ENCODE data around the gene CABP2. TPM values are rescaled to one million over a fixed set of nuclear protein-coding genes. Genes with fewer than 3 reads are reported as not detected.
"Not testable (repeated sequence)": the region's sequence is repeated elsewhere in the genome, so short reads cannot be mapped to it uniquely, and the experiment has no call there.

The CABP2 gene
- polyA plus RNA-seq, 3 donors: not detected

DNA sequence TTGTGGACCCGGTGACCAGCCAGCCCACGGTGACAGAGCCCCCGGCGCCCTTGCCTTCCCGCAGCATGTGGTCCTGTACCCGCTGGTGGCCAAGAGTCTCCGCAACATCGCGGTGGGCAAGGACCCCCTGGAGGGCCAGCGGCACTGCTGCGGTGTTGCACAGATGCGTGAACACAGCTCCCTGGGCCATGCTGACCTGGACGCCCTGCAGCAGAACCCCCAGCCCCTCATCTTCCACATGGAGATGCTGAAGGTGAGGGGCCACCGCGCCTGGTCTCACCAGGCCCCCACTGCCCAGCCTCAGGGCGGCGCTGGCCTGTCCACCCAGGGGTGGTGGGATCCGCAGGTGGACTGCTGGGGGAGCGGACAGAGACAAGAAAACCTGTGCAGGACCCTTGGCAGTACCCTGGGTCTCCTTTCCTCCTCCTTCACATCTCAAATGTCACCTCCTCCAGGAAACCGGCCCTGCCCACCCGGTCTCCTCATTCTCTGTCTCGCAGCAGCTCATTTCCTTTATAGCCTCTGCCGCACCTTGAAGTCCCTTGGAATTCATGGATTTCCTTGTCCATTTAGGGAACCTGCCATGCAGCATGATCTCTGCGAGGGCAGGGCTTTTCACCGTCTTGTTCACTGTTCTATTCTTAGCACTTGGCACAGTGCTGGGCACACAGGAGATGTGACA, 33.9 kb downstream of the CABP2 start:
- 86 to 90% (median 87%) methylated on average over 20 to 25 of the region's 25 CpGs for WGBS, 3 donors
- H3K27ac ChIP-seq (ENCODE audit: low read depth, low read length): no peak overlapping the region

DNA sequence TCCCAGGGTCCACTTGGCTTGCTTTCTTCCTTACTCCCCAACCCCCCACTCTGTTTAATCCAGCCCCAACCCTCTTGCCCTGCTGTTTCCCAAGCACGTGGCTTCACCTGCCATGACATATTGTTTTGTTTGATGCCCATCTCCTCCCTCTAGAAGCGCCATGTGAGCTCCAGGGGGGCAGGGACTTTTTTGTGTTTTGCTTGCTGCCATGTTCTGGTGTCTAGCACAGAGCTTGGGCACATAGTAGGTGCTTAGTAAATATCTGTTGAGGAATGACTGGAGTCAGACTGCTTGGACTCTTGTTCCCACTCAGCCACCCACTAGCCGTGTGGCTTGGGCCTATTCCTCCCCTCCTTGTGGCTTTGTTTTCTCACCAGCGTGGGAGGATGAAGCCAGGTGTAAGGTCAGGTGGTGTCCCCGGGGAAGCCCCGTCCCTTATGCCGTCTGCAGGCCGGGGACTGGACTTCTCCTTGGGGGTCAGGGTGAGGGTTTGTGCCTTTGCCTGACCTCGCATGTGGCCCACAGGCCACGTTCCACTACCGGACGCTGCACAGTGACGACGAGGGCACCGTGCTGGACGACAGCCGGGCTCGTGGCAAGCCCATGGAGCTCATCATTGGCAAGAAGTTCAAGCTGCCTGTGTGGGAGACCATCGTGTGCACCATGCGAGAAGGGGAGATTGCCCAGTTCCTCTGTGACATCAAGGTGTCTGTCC, 36.6 kb downstream of the CABP2 start:
- 83 to 89% (median 85%) methylated on average over 20 of the region's 20 CpGs for WGBS, 3 donors
- H3K27ac ChIP-seq (ENCODE audit: low read depth, low read length): no peak overlapping the region

DNA sequence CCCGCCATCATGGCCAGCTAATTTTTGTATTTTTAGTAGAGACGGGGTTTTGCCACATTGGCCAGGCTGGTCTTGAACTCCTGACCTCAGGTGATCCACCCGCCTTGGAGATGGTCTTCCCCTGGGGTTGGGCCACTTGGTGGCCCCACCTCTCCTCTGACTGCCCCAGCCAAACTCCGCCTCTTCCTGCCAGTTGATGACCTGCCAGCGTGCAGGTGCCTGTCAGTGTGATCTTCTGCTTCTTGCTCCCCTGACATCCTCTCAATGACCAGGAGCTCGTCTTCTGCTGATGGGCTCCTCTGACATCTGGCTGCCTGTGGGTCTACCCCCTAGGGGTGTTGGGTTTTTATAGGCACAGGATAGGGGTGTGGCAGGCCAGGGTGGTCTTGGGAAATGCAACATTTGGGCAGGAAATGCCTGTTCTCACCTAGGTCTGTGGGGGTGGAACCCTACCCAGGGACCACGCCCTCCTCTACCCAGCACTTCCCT, 37.3 kb downstream of the CABP2 start:
- H3K27ac ChIP-seq (ENCODE audit: low read depth, low read length): not testable (repeated sequence)
- WGBS, 3 donors: 72 to 80% (median 77%) methylated on average over 7 of the region's 7 CpGs

DNA sequence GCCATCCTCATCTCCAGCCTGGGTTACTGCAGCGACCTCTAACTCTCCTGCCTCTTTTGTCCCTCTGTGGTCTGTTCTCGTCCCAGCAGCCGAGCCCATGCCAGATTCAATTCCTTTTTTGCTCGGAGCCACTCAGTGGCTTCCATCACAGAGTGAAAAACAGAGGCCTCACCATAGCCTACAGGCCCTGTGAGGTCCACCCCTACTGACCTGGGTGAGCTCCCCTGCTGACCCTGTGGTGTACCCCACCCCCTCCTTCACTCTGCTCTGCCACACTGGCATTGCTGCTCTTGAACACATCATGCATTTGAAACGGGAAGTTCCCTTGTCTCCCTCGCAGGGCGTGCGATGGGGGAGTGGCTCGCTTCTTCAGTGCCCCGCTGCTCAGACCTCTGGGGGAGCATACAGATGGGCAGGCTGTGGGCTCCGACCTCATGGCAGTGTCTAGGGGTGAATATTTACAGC, 38.4 kb downstream of the CABP2 start:
- WGBS, 3 donors: 49 to 84% (median 61%) methylated on average over 11 of the region's 11 CpGs
- H3K27ac ChIP-seq (ENCODE audit: low read depth, low read length): no peak overlapping the region

DNA sequence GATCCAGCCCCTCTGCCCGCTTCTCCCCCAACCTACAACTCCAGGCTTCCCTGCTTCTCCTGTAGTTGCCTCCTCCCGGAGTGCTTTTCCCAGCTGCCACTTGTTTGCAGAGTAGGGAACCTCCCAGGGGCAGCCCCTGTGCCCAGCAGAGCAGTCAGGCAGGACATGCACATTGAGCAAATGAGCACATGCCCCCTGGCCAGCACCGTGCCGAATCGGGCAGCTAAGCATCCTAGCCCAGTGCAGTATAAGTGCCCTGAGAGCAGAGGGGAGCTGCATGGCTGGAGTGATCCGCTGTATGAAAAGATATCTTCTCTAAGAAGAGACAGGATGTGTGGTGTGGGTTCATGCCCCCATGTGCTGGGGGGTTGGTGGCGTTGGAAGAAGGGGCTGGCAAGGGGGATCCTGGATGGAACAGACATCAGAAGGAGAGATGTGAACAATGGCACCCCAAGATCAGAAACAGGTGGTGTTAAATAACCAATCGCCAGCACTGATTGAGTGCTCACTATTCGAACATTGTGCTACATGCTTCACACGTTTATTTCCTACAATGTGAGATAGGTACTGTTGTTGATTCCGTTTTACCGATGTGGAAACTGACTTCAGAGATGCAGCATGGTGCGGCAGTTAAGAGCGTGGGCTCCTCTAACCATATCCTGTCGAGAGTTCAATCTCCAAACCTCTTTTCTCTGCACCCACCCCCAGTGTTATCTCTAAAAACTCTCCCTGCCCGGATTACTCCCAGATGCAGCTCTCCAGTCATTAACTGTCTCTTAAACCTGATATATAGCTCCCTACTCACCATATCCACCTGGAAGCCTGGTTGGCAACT, 39.2 kb downstream of the CABP2 start:
- no peak overlapping the region for H3K27ac ChIP-seq (ENCODE audit: low read depth, low read length)
- WGBS, 3 donors: 83 to 84% (median 84%) methylated on average over 16 of the region's 16 CpGs

DNA sequence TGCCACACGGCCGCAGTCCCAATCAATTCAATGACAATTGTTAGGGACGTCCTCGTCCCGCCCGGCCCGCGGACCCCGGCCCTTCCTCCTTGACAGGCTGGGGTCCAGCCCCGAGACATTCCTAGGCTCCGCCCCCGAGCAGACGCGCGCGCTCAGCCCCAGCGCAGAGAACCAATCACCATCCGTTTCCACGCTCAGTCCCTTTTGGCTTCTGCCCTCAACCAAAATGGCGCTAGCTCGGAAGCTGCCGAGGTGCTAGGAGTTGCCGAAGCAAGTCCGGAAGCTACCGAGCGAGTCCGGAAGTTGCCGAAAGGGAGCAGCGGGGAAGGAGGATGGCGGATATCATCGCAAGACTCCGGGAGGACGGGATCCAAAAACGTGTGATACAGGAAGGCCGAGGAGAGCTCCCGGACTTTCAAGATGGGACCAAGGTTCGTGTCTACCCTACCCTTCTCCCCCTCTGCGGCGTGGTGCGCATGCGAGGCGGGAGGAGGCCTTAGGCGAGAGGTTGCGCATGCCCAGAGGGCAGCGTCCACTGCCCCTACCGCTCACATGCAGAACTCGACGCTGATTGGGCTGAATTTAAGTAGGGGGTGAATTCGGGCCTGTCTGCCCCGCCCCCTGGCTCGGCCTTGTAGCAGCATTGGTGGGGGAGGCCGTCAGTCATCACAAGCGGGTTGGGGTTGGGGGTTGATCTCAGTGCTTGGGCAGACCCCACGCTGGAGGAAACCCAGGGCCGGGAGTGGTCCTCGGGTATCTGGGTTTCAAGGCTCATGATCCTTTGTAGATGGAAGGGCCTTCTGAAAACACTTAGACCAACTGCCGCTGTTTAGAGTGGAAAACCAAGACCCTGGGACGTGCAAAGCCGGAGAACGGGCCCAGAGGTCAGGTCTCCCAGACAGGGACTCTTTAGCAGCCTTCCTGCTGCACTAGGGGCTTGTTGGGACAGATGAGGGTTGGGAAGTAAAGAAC, 40.1 kb downstream of the CABP2 start, which contains the start of gene AIP:
Gene AIP (plus strand): TSS at position 200 of the 972 bp plus-strand sequence. CDS start 133 bp downstream, at position 333.
- no peak within 1 kb of the TSS for H3K27ac ChIP-seq (ENCODE audit: low read depth, low read length)
- 10 to 11% (median 10%) methylated on average over 60 of the region's 60 CpGs for WGBS, 3 donors

DNA sequence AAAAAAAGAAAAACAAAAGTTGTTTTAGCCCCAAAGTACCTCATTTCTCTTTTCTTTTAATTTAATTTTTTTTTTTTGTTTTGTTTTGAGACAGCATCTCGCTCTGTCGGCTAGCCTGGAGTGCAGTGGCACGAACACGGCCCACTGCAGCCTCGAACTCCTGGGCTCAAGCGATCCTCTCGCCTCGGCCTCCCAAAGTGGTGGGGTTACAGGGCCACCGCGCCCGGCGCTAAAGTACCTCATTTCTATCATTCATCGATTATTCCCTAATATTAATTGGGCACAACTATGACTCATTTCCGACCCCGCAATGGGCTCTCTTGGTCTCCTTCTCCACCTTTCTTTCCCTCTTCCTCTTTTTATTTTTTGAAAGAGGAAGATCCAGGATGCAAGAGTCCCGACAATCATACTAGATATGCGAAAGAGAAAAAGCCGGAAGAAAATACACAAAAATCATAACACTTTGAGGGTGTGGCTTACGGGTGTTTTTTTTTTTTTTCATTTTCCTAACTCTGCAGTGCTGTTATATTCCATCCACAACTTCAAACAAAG, 40.9 kb downstream of the CABP2 start:
- 38 to 43% (median 38%) methylated on average over 19 of the region's 19 CpGs for WGBS, 3 donors

DNA sequence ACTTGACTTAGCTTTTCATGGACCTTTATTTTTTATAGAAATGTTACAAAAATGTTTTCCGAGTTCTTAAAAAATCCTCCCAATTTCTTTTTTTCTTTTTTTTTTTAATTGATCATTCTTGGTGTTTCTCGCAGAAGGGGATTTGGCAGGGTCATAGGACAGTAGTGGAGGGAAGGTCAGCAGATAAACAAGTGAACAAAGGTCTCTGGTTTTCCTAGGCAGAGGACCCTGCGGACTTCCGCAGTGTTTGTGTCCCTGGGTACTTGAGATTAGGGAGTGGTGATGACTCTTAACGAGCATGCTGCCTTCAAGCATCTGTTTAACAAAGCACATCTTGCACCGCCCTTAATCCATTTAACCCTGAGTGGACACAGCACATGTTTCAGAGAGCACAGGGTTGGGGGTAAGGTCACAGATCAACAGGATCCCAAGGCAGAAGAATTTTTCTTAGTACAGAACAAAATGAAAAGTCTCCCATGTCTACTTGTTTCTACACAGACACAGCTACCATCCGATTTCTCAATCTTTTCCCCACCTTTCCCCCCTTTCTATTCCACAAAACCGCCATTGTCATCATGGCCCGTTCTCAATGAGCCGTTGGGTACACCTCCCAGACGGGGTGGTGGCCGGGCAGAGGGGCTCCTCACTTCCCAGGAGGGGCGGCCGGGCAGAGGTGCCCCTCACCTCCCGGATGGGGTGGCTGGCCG, 45.7 kb downstream of the CABP2 start:
- 81 to 84% (median 82%) methylated on average over 12 of the region's 16 CpGs for WGBS, 3 donors
- H3K27ac ChIP-seq (ENCODE audit: low read depth, low read length): not testable (repeated sequence)

More for the DNA sequence above, 40.9 kb downstream of the CABP2 start:
- H3K27ac ChIP-seq (ENCODE audit: low read depth, low read length): no peak overlapping the region

DNA sequence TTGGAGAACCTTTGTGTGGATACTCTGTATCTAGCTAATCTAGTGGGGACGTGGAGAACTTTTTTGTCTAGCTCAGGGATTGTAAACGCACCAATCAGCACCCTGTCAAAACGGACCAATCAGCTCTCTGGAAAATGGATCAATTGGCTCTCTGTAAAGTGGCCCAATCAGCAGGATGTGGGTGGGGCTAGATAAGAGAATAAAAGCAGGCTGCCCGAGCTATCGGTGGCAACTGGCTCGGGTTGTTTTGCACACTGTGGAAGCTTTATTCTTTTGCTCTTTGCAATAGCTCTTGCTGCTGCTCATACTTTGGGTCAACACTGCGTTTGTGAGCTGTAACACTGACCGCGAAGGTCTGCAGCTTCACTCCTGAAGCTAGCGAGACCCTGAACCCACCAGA, 46.6 kb downstream of the CABP2 start:
- not testable (repeated sequence) for H3K27ac ChIP-seq (ENCODE audit: low read depth, low read length)
- WGBS, 3 donors: 69 to 87% (median 85%) methylated on average over 10 of the region's 10 CpGs

DNA sequence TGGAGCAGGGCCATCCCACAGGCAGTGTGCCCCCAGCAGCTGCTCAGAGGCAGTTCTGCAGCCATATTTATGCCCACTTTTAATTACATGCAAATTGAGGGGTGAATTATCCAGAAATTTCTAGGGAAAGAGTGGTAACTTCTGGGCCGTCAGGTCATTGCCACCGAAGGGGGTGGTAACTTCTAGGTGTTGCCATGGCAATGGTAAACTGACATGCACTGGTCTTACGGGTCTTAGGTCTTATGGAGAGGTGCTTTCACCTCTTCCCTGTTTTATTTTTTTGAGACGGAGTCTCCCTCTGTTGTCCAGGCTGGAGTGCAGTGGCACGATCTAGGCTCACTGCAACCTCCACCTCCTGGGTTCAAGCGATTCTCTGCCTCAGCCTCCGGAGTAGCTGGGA, 50.4 kb downstream of the CABP2 start:
- 80 to 83% (median 82%) methylated on average over 7 of the region's 7 CpGs for WGBS, 3 donors
- no peak overlapping the region for H3K27ac ChIP-seq (ENCODE audit: low read depth, low read length)

DNA sequence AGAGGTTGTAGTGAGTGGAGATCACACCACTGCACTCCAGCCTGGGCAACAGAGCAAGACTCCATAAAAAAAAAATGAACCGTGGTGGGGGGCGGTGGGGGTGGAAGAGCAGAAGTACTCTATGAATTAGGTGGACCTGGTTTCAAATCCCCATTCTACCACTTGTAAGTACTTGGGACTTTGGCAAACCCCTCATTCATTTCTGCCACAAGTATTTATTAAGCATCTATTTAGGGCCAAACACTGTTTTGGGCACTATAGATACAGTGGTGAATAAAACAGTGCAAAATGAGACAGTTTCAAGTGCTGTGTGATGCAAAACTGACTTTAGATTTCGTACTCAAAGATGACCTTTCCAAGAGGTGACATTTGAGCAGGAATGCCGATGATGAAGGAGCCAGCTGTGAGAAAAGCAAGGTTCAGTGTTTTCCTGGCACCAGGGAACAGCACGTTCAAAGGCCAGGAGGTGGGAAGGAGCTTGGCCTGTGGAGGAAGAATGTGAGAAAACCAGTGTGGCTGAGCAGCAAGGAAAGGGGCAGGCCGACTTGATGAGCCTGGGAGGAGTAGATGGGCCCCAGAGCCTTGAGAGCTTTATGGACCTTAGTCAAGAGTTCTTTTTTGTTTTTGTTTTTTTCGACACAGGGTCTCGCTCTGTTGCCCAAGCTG, 52.8 kb downstream of the CABP2 start:
- 83 to 87% (median 85%) methylated on average over 8 of the region's 8 CpGs for WGBS, 3 donors
- no peak overlapping the region for H3K27ac ChIP-seq (ENCODE audit: low read depth, low read length)

DNA sequence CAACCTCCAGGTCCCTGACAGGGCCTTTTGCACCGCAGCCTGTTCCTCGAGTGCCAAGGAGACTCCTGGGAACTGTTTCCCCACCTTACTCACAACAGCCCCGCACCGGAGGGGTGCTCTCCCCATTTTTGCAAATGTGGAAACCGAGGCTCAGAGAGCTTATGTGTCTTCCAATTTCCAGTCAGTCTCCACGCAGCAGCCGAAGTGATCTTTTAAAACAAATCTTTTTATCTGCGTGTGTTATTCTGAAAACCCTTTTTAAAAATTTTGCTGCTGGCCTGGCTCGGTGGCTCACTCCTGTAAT, 53.8 kb downstream of the CABP2 start:
- WGBS, 3 donors: 9 to 12% (median 10%) methylated on average over 9 of the region's 9 CpGs
- peak overlapping the region; percentile 60 for H3K27ac ChIP-seq (ENCODE audit: low read depth, low read length)

Other genes with a start within 250 kb of the CABP2 start
- 10 to 100 TPM; 13.0 to 48.7 (median 23.5) TPM for gene ANKRD13D, start 234.1 kb downstream of the CABP2 start, polyA plus RNA-seq
- 10 to 100 TPM; 12.3 to 14.8 (median 13.0) TPM for gene SSH3, start 219.9 kb downstream of the CABP2 start, polyA plus RNA-seq
- 100 to 1,000 TPM; 116 to 188 (median 169) TPM for gene POLD4, start 169.9 kb downstream of the CABP2 start, polyA plus RNA-seq
- 10 to 100 TPM in 1 of 3 donors, 1 to 10 TPM in 2; 2.7 to 17.4 (median 9.9) TPM for gene CLCF1, start 149.8 kb downstream of the CABP2 start, polyA plus RNA-seq
- gene RAD9A, start 131.5 kb downstream of the CABP2 start, polyA plus RNA-seq: 10 to 100 TPM in 2 of 3 donors, 1 to 10 TPM in 1; 9.8 to 15.3 (median 10.2) TPM
- 10 to 100 TPM; 82.3 to 97.8 (median 93.6) TPM for gene PPP1CA, start 121.6 kb downstream of the CABP2 start, polyA plus RNA-seq
- gene TBC1D10C, start 119.4 kb downstream of the CABP2 start, polyA plus RNA-seq: 1 to 10 TPM; 2.2 to 6.6 (median 2.4) TPM
- 1 to 10 TPM in 2 of 3 donors, under 1 TPM in 1; 0.32 to 2.6 (median 2.1) TPM for gene CARNS1, start 107.8 kb downstream of the CABP2 start, polyA plus RNA-seq
- gene RPS6KB2, start 95.0 kb downstream of the CABP2 start, polyA plus RNA-seq: 10 to 100 TPM; 32.7 to 39.5 (median 35.4) TPM
- 1 to 10 TPM; 2.9 to 8.0 (median 4.1) TPM for gene PTPRCAP, start 85.8 kb downstream of the CABP2 start, polyA plus RNA-seq
- gene CORO1B, start 80.0 kb downstream of the CABP2 start, polyA plus RNA-seq: 10 to 100 TPM; 60.3 to 79.0 (median 63.4) TPM
- not detected for gene GPR152, start 70.7 kb downstream of the CABP2 start, polyA plus RNA-seq
- 1 to 10 TPM in 2 of 3 donors, under 1 TPM in 1; 0.28 to 8.4 (median 1.5) TPM for gene CABP4, start 68.1 kb downstream of the CABP2 start, polyA plus RNA-seq
- gene TMEM134, start 54.2 kb downstream of the CABP2 start, polyA plus RNA-seq: 100 to 1,000 TPM in 2 of 3 donors, 10 to 100 TPM in 1; 42.6 to 117 (median 104) TPM
- gene AIP, start 40.4 kb downstream of the CABP2 start, polyA plus RNA-seq: 10 to 100 TPM; 52.0 to 93.9 (median 58.1) TPM
- 10 to 100 TPM; 11.5 to 22.8 (median 11.7) TPM for gene PITPNM1, start 18.1 kb downstream of the CABP2 start, polyA plus RNA-seq
- 10 to 100 TPM; 64.4 to 78.2 (median 64.5) TPM for gene CDK2AP2, start 15.3 kb downstream of the CABP2 start, polyA plus RNA-seq
- gene GSTP1, start 60.4 kb upstream of the CABP2 start, polyA plus RNA-seq: 100 to 1,000 TPM; 324 to 594 (median 489) TPM
- gene NDUFV1, start 83.5 kb upstream of the CABP2 start, polyA plus RNA-seq: 100 to 1,000 TPM; 122 to 177 (median 125) TPM
- gene NUDT8, start 106.5 kb upstream of the CABP2 start, polyA plus RNA-seq: 10 to 100 TPM in 2 of 3 donors, 1 to 10 TPM in 1; 9.8 to 37.1 (median 11.0) TPM
- under 1 TPM in 2 of 3 donors, not detected in 1; 0.08 to 0.09 TPM for gene TBX10, start 116.3 kb upstream of the CABP2 start, polyA plus RNA-seq
- gene ACY3, start 127.3 kb upstream of the CABP2 start, polyA plus RNA-seq: 1 to 10 TPM in 1 of 3 donors, under 1 TPM in 1, not detected in 1; 0.54 to 4.8 TPM
- under 1 TPM in 2 of 3 donors, not detected in 1; 0.07 to 0.16 TPM for gene ALDH3B2, start 151.2 kb upstream of the CABP2 start, polyA plus RNA-seq